ENCODE results near the gene HOXC11.
A peak's percentile ranks its signal among the peaks of the same experiment; 100 is the strongest.

The HOXC11 gene

DNA sequence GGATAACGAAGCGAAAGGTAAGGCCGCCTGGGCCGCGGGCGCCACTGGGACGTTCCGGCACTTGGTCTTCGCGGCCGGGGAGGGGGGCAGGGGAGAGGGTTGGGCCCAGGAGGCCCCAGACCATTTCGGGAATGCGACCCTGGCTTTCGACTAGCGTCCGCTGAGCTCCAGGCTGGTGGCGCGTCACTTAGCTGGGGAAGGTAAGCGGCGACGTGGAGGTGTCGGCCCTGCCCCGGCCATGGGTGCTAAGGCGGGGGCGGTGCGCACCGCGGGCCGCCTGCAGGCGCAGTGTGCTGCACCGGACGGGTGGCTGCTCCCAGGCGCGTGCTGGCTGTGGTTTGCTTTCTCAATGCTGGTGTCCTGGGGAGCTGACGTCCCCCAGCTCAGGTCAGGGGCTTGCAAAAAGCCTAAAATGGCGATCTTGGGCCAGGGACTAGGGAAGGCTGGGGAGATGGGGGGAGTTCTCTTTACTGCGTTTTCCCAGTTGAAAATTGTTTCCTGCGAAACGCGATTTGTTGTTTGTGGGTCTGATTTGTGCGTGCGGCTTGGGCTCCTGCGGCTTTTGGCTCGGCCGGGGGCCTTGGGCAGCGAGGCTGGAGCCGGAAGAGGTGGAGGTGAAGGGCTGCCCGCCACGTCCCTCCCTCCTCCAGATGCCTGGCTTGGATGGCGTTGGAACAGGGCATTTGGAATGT, 13.2 kb downstream of the HOXC11 start:
- TF ChIP-seq, protein P1, sequence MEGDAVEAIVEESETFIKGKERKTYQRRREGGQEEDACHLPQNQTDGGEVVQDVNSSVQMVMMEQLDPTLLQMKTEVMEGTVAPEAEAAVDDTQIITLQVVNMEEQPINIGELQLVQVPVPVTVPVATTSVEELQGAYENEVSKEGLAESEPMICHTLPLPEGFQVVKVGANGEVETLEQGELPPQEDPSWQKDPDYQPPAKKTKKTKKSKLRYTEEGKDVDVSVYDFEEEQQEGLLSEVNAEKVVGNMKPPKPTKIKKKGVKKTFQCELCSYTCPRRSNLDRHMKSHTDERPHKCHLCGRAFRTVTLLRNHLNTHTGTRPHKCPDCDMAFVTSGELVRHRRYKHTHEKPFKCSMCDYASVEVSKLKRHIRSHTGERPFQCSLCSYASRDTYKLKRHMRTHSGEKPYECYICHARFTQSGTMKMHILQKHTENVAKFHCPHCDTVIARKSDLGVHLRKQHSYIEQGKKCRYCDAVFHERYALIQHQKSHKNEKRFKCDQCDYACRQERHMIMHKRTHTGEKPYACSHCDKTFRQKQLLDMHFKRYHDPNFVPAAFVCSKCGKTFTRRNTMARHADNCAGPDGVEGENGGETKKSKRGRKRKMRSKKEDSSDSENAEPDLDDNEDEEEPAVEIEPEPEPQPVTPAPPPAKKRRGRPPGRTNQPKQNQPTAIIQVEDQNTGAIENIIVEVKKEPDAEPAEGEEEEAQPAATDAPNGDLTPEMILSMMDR (IDR thresholded peaks at IDR 0.05), result no peak
- TF ChIP-seq ZFX (IDR thresholded peaks at IDR 0.05; ENCODE audit: borderline replicate concordance), result no peak
- peak overlapping the region; percentile 84 for H3K27ac ChIP-seq

DNA sequence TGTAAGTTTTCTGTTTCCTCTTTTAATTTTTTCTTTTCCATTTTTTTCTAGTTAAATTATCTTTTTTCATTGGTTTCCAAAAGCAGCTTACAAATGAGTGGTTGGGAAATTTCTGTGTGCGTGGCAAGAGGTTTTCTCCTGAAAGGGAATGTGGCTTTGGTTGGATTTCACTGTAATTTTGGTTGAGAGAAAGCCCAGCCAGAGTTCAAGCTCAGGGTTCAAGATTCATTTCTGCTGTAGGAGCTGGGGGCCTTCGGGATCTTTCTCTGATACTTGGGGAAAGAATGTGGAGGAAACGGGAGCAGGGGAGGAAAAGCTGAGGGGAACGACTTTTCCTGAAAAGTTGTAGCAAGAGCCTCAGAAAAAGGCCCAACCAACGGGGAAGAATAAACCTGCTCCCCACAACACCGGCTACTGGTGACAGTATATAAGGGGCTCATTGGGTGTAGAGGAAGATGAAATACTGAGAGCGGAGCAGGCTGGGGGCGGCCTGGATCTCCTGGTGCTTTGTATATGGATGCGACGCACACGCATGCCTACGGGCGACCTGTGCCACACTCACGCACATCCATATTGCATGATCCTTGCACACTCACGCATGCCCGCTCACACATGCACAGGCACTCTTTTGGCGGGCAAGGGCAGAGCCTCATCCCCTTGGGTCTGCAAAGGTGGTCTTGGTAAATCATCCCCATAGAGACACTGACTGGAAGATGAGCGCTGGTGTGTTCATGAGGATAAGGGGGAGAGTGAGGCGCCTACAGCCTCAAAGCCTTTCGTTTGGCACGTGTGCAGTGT, 14.0 kb downstream of the HOXC11 start:
- TF ChIP-seq, protein P1 (IDR thresholded peaks at IDR 0.05), result no peak
- no peak for TF ChIP-seq ZFX (IDR thresholded peaks at IDR 0.05; ENCODE audit: borderline replicate concordance)
- H3K27ac ChIP-seq, result peak overlapping the region; percentile 84

DNA sequence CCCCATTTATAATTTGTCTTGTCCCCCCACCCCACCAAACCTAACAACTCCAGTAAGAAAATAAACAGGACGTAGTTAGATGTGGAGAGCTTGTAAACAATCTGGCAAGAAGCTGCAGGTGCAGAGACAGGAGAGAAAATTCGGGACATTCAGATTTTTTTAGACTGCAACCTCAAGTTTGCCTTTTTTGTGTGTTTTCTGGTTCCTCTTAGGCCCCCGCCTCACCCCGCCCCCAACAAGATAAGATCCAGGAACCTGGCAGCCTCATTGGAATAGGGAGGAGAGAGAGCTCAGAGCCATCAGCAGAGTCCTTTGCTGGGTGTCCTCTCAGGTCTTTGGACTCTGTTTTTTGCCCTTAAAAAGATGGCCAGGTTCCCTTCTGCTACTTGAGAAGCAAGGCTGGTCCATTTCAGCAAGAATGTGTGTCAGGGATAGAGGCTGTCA, 14.9 kb downstream of the HOXC11 start:
- no peak for TF ChIP-seq ZFX (IDR thresholded peaks at IDR 0.05; ENCODE audit: borderline replicate concordance)
- TF ChIP-seq, protein P1 (IDR thresholded peaks at IDR 0.05), result no peak
- peak overlapping the region; percentile 14; the same call in 1 of the 2 replicates for H3K27ac ChIP-seq

DNA sequence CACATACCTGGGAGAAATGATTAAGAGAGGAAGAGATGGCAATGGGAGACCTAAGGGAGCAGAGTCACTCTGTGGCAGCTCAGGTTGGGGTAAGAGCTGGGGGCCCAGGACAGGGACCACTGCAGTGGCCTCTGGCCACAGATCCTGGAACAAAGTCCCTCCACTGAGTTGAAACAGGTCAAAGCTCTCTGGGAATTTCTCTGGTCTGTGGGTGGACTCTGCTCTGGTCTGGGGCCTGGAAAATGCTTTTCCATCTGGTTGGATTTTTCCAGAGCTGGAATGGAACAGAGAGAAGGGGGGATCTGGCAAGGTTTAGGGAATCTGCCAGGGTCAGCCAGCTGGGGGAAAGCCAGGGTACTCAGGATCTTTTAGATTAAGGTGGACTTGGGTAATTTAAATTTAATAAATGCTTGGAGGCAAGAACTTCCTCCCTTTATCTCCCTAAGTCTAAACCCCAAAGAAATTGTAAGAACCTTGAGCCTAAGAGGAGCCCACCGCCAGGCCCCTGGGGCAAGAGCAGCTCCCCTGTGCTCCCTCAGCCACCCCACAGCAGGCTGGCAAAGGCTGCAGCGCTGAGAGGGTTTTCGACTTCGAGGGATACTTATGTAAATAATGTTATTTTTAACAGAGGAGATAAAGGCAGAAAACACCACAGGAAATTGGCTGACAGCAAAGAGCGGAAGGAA, 15.8 kb downstream of the HOXC11 start:
- TF ChIP-seq ZFX (IDR thresholded peaks at IDR 0.05; ENCODE audit: borderline replicate concordance), result no peak
- H3K27ac ChIP-seq, result peak overlapping the region; percentile 14; the same call in 1 of the 2 replicates

DNA sequence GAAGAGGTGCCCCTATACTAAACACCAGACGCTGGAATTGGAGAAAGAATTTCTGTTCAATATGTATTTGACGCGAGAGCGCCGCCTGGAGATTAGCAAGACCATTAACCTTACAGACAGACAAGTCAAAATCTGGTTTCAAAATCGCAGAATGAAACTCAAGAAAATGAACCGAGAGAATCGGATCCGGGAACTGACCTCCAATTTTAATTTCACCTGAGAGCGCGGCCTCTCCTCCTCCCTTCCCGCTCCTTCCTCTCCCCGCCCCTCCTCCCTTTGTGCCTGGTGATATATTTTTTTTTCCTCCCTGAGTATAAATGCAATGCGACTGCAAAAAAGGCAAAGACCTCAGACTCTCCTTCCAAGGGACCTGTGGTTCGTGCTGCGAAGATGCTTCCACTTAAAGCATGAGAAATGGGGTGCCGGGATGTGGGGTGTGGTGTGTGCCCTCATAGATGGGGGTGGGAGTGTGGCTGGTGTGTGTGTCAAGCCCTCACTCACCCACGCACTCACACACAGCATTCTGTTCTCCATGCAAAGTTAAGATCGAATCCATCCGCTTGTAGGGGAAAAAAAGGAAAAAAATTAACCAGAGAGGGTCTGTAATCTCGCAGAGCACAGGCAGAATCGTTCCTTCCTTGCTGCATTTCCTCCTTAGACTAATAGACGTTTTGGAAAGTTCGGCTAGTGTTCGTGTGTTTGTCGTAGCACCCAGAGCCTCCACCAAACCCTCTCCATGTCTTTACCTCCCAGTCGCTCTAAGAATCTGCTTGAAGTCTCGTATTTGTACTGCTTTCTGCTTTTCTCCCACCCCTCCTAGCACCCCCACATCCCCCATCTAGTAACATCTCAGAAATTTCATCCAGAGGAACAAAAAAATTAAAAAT, 16.5 kb downstream of the HOXC11 start:
- H3K27ac ChIP-seq, result 0 out of 2 replicates have a peak overlapping the region, but pooled peaks have one; percentile 14
- TF ChIP-seq, protein P1 (IDR thresholded peaks at IDR 0.05), result peak; percentile 88
- no peak for TF ChIP-seq ZFX (IDR thresholded peaks at IDR 0.05; ENCODE audit: borderline replicate concordance)

DNA sequence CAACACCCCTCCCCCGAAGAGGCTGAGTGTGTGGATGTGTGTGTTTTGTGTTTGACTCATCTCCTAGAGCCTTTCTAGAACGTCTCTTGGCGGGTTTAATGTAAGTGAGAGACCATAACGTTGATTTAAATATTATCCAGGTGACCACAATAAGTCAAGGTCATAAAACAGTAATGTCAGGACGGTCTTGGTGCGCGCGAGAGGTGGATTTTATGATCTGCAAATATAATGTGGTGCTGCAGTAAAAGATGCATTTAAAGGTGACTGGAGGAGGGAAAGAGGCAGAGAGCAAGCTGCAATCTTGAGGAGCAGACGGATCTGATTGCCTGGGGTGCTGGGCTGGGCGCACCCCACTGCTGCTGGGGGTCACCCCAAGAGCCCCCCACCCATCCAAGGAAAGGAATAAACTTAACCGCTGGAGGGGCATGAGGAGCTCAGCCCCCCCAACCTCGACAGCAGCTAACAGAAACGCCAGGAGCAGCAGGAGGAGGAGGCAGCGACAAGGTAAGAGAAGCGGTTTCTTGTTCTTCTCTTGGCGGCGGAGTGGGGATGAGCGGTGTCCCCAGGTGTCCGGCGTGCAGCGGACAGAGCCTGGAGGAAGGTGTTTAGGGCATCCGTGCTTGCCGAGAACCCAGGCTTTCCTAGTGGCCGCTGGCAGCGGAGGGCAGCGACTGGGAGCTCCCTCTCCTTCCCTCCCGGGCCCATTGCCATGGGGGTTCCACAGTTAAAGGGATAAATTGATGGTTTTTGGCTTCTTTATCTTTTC, 17.6 kb downstream of the HOXC11 start:
- TF ChIP-seq, protein P1 (IDR thresholded peaks at IDR 0.05), result no peak
- no peak for TF ChIP-seq ZFX (IDR thresholded peaks at IDR 0.05; ENCODE audit: borderline replicate concordance)
- no peak overlapping the region for H3K27ac ChIP-seq
